K562 (cell line): ENCODE data around the gene NKIRAS1. TPM values are rescaled to one million over a fixed set of nuclear protein-coding genes. Genes with fewer than 3 reads are reported as not detected.

Experiments
- BDP1 ChIP-seq: IDR thresholded peaks from 3 replicates; pipeline ENCODE4 v1.6.1; 2011; ENCODE audit not compliant: insufficient read length, insufficient read depth
- CCNT2 ChIP-seq: IDR thresholded peaks from 2 replicates; pipeline ENCODE4 v1.6.1; 2011; ENCODE audit warnings: borderline replicate concordance, low read depth, mild to moderate bottlenecking, moderate library complexity, mixed read lengths, low read length; ENCODE audit not compliant: insufficient read length; ENCODE audit errors: extremely low read depth
- CTCFL ChIP-seq: IDR thresholded peaks from 2 replicates; pipeline ENCODE4 v1.6.1; 2011; ENCODE audit warnings: borderline replicate concordance, low read depth, mild to moderate bottlenecking, moderate library complexity, low read length; ENCODE audit not compliant: insufficient read depth, poor library complexity, severe bottlenecking
- E2F8 ChIP-seq: fragments of 450-650 bp; IDR thresholded peaks from 2 replicates; pipeline ENCODE4 v1.7.1; 2018; ENCODE audit warnings: mild to moderate bottlenecking, low read depth; ENCODE audit not compliant: partially characterized antibody
- E4F1 ChIP-seq: fragments of 250-450 bp; sonication (Bioruptor Pico); IDR thresholded peaks from 2 replicates; pipeline ENCODE4 v1.5.0; 2021; ENCODE audit warnings: mild to moderate bottlenecking, borderline replicate concordance
- EP300 ChIP-seq: IDR thresholded peaks from 2 replicates; pipeline ENCODE4 v1.6.1; 2012; ENCODE audit warnings: low read length, improper control_type of control experiment
- FUS ChIP-seq: fragments of 200-400 bp; formaldehyde crosslinking; optimal IDR thresholded peaks from 2 replicates; pipeline ENCODE3; 2017; ENCODE audit warnings: low read depth, low read length
- HNRNPLL ChIP-seq: fragments of 200-400 bp; formaldehyde crosslinking; IDR thresholded peaks from 2 replicates; pipeline ENCODE4 v1.6.1; 2017; ENCODE audit warnings: low read length, low read depth, mild to moderate bottlenecking; ENCODE audit not compliant: poor library complexity, severe bottlenecking
- KAT7 ChIP-seq: sonication (generic); formaldehyde crosslinking; IDR thresholded peaks from 2 replicates; pipeline ENCODE4 v1.8.0; 2022; ENCODE audit warnings: missing genetic modification reagents, mild to moderate bottlenecking, borderline replicate concordance
- MCM5 ChIP-seq: fragments of 450-650 bp; IDR thresholded peaks from 2 replicates; pipeline ENCODE4 v1.6.1; 2016; ENCODE audit warnings: low read depth
- NR2C2 ChIP-seq, 2 experiments: fragments of 200-800 bp in 1 of 2; sonication (Bioruptor generic) in 1 of 2; sonication (generic) in 1 of 2; formaldehyde crosslinking in 1 of 2; IDR thresholded peaks; 2 replicates each; pipeline versions ENCODE4 v1.6.1 to v1.8.0; 2016 to 2022; ENCODE audit warnings: mild to moderate bottlenecking in 1 of 2, missing compliant biosample characterization in 1 of 2, missing genetic modification characterization in 1 of 2, missing genetic modification reagents in 1 of 2
- ZNF512 ChIP-seq: IDR thresholded peaks from 2 replicates; pipeline ENCODE4 v1.6.1; 2016; ENCODE audit warnings: missing genetic modification characterization, missing compliant biosample characterization
- polyA plus RNA-seq, 8 experiments: library from polyadenylated mRNA; depleted of rRNA in 4 of 8; stranded (reverse) in 5 of 8; unstranded in 3 of 8; fragments of >200 nt; fragmentation: Nextera tagmentation in 2 of 8; fragmentation: Illumina TruSeq in 1 of 8; extraction: Ambion mirVana in 2 of 8; extraction: Trizol in 1 of 8; gene quantifications; 2 replicates each; pipeline versions ENCODE4 v1.2.1 to v1.2.3, GENCODE V29; 2011 to 2014; ENCODE audit warnings: inconsistent platforms in 1 of 8, missing spikeins in 1 of 8
- total RNA-seq, 7 experiments: library from RNA; depleted of rRNA in 6 of 7; stranded (reverse); fragments of >200 nt in 6 of 7; fragmentation: Illumina TruSeq in 2 of 7; extraction: Trizol in 2 of 7; gene quantifications; 2 replicates each; pipeline versions ENCODE4 v1.2.1 to v1.2.3, GENCODE V29; 2011 to 2021; ENCODE audit warnings: low replicate concordance in 1 of 7

The NKIRAS1 gene
- total and polyA plus RNA-seq, 9 of the 15 experiments (the other 6 are each of a cell fraction or from before 2014, with no cell fraction given) = 5.1 to 10.3 (median 6.3) TPM

- TF ChIP-seq E4F1 (CRISPR knock-in tag) (no peak; the same call in 1 of the 2 replicates), HNRNPLL (no peak), CTCFL (peak; percentile 26), FUS (no peak), ZNF512 (tag) (peak; percentile 89), E2F8 (peak; percentile 78), MCM5 (no peak), KAT7 (CRISPR knock-in tag) (no peak; the same call in 1 of the 2 replicates), BDP1 (no peak), EP300 (no peak), CCNT2 (peak; percentile 30), NR2C2 (CRISPR knock-in tag; IDR thresholded peaks at IDR 0.05) (no peak), NR2C2 (tag; IDR thresholded peaks at IDR 0.05) (no peak)
These were observed 28.3 kb upstream of the NKIRAS1 start, which contains the start of gene NR1D2 (continued) for GRCh38 chr3:23944861-23945662.
